Mesothelial cell of epicardium (in vitro differentiated cells): ENCODE results near the gene CEP295NL. TPM values are rescaled to one million over a fixed set of nuclear protein-coding genes. Genes with fewer than 3 reads are reported as not detected.
"Not testable (repeated sequence)": the region's sequence is repeated elsewhere in the genome, so short reads cannot be mapped to it uniquely, and the experiment has no call there.

Experiments used
- DNase-seq, 2 experiments: peaks; one replicate each; pipeline ENCODE4 v3.0.0; 2021; ENCODE audit warnings: low spot score in 2 of 2; ENCODE audit not compliant: unreplicated experiment in 2 of 2
- H3K27ac Mint-ChIP-seq: 2 replicates; pipeline ENCODE4 v1.8.0; 2021; ENCODE audit warnings: mixed read lengths
- H3K27me3 Mint-ChIP-seq: 2 replicates; pipeline ENCODE4 v1.8.0; 2021; ENCODE audit warnings: low read depth, mixed read lengths
- H3K36me3 Mint-ChIP-seq: 2 replicates; pipeline ENCODE4 v1.8.0; 2021; ENCODE audit warnings: mixed read lengths
- H3K4me1 Mint-ChIP-seq: 2 replicates; pipeline ENCODE4 v1.8.0; 2021; ENCODE audit warnings: mixed read lengths
- H3K4me3 Mint-ChIP-seq: 2 replicates; pipeline ENCODE4 v1.8.0; 2021; ENCODE audit warnings: mild to moderate bottlenecking, moderate library complexity, mixed read lengths
- H3K9me3 Mint-ChIP-seq: 2 replicates; pipeline ENCODE4 v1.8.0; 2021; ENCODE audit warnings: mixed read lengths
- total RNA-seq: library from RNA; stranded (reverse); gene quantifications from 3 replicates; pipeline ENCODE4 v1.2.1, GENCODE V29; 2021
- TF ChIP-seq, protein P1 (sequence below): fragments of 200-600 bp; sonication (generic); IDR thresholded peaks from one replicate; pipeline ENCODE4 v1.5.0; 2021; ENCODE audit warnings: antibody characterized with exemption; ENCODE audit not compliant: unreplicated experiment

Gene CEP295NL
- total RNA-seq, 1 donor from 2014 or later, result 4.2 TPM

DNA sequence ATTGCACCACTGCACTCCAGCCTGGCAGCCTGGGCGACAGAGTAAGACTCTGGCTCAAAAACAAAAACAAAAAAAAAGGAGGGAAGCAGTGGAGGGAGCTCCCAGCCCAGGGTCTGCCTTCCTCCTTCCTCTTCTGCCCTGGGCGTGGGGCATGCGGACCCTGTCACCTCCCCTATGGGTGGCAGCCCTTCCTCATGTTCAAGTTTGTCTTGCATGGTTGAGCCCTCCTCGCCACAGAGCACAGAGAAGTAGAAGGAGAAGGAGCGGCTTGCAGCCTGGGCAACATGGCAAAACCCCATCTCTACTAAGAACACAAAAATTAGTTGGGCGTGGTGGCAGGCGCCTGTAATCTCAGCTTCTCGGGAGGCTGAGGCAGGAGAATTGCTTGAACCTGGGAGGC, 43.6 kb upstream of the CEP295NL start:
- TF ChIP-seq, protein P1, sequence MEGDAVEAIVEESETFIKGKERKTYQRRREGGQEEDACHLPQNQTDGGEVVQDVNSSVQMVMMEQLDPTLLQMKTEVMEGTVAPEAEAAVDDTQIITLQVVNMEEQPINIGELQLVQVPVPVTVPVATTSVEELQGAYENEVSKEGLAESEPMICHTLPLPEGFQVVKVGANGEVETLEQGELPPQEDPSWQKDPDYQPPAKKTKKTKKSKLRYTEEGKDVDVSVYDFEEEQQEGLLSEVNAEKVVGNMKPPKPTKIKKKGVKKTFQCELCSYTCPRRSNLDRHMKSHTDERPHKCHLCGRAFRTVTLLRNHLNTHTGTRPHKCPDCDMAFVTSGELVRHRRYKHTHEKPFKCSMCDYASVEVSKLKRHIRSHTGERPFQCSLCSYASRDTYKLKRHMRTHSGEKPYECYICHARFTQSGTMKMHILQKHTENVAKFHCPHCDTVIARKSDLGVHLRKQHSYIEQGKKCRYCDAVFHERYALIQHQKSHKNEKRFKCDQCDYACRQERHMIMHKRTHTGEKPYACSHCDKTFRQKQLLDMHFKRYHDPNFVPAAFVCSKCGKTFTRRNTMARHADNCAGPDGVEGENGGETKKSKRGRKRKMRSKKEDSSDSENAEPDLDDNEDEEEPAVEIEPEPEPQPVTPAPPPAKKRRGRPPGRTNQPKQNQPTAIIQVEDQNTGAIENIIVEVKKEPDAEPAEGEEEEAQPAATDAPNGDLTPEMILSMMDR, result no peak
- Mint-ChIP-seq H3K4me1 (peaks cover 12% of the 10 kb centered on the region), H3K36me3 (no peaks in the 10 kb centered on the region), H3K27me3 (no peaks in the 10 kb centered on the region), H3K27ac (peak overlapping the region; percentile 30), H3K9me3 (peaks cover 12% of the 10 kb centered on the region), H3K4me3 (no peak overlapping the region)
- DNase-seq, result no peak

GRCh38 chr17:78946131-78946530, 43.1 kb upstream of the CEP295NL start:
- Mint-ChIP-seq H3K36me3 (no peaks in the 10 kb centered on the region), H3K27ac (no peak overlapping the region), H3K4me1 (peaks cover 12% of the 10 kb centered on the region), H3K4me3 (no peak overlapping the region), H3K9me3 (peaks cover 9% of the 10 kb centered on the region), H3K27me3 (no peaks in the 10 kb centered on the region)
- no peak for DNase-seq
- TF ChIP-seq, protein P1, result no peak

DNA sequence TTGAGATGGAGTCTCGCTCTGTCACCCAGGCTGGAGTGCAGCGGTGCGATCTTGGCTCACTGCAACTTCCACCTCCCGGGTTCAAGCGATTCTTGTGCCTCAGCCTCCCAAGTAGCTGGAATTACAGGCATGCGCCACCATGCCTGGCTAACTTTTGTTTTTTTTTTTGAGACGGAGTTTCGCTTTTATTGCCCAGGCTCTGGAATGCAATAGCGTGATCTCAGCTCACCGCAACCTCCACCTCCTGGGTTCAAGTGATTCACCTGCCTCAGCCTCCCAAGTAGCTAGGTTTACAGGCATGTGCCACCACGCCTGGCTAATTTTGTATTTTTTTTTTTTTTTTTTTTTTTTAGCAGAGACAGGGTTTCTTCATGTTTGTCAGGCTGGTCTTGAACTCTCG, 42.5 kb upstream of the CEP295NL start:
- not testable (repeated sequence) for H3K4me3 Mint-ChIP-seq, DNase-seq, H3K36me3 Mint-ChIP-seq, H3K27ac Mint-ChIP-seq, H3K27me3 Mint-ChIP-seq, H3K9me3 Mint-ChIP-seq
- H3K4me1 Mint-ChIP-seq, result peaks cover 15% of the 10 kb centered on the region

- H3K36me3 Mint-ChIP-seq, result no peaks in the 10 kb centered on the region
- H3K4me1 Mint-ChIP-seq, result peaks cover 18% of the 10 kb centered on the region
- no peaks in the 10 kb centered on the region for H3K27me3 Mint-ChIP-seq
- no peak overlapping the region for H3K4me3 Mint-ChIP-seq
- TF ChIP-seq, protein P1, result no peak
- DNase-seq, result no peak
- no peaks in the 10 kb centered on the region for H3K9me3 Mint-ChIP-seq
- no peak overlapping the region for H3K27ac Mint-ChIP-seq
These were observed 42.0 kb upstream of the CEP295NL start for GRCh38 chr17:78944956-78945355.

DNA sequence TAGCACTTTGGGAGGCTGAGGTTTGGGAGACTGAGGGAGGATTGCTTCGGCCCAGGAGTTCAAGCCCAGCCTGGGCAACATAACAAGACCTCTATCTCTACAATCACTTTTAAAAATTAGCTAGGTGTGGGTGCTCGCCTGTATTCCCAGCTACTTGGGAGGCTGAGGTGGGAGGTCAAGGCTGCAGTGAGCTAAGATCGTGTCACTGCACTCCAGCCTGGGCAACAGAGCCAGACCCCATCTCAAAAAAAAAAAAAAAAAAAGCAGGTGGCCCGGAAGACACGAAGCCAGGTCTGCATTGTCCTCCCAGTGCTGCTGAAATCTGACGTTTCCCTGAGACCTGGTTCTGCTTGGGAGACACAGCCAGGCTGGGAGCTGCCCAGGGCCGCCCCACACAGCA, 41.0 kb upstream of the CEP295NL start:
- Mint-ChIP-seq H3K9me3 (no peaks in the 10 kb centered on the region), H3K36me3 (no peaks in the 10 kb centered on the region), H3K27me3 (no peaks in the 10 kb centered on the region), H3K4me1 (peaks cover 21% of the 10 kb centered on the region), H3K27ac (no peak overlapping the region), H3K4me3 (no peak overlapping the region)
- TF ChIP-seq, protein P1, result no peak
- DNase-seq, result no peak

- H3K36me3 Mint-ChIP-seq, result no peaks in the 10 kb centered on the region
- peaks cover 17% of the 10 kb centered on the region for H3K4me1 Mint-ChIP-seq
- DNase-seq, result no peak
- H3K27me3 Mint-ChIP-seq, result no peaks in the 10 kb centered on the region
- peak overlapping the region; percentile 82 for H3K27ac Mint-ChIP-seq
- H3K4me3 Mint-ChIP-seq, result no peak overlapping the region
- TF ChIP-seq, protein P1, result no peak
- no peaks in the 10 kb centered on the region for H3K9me3 Mint-ChIP-seq
These were observed 37.7 kb upstream of the CEP295NL start for GRCh38 chr17:78940708-78941107.
